HEK293 (cell line): ENCODE results near the gene NEDD1.

Source experiments
- GLI2 ChIP-seq: fragments of 450-650 bp; formaldehyde crosslinking; IDR thresholded peaks from 2 replicates; pipeline ENCODE4; 2017; ENCODE audit warnings: missing biosample characterization, missing genetic modification characterization, low read depth, borderline replicate concordance
- REST ChIP-seq: fragments of 450-650 bp; formaldehyde crosslinking; IDR thresholded peaks from 2 replicates; pipeline ENCODE4 v1.5.1; 2016; ENCODE audit warnings: missing biosample characterization, missing genetic modification characterization
- SP2 ChIP-seq: fragments of 450-650 bp; formaldehyde crosslinking; IDR thresholded peaks from 2 replicates; pipeline ENCODE4 v1.5.1; 2016; ENCODE audit warnings: missing biosample characterization, missing genetic modification characterization
- YY1 ChIP-seq: fragments of 450-650 bp; formaldehyde crosslinking; IDR thresholded peaks from 2 replicates; pipeline ENCODE4 v1.5.1; 2018; ENCODE audit warnings: missing biosample characterization, missing genetic modification characterization
- ZNF274 ChIP-seq, 2 experiments: fragments of 200-500 bp in 1 of 2; fragments of 450-650 bp in 1 of 2; sonication (Bioruptor generic) in 1 of 2; formaldehyde crosslinking in 1 of 2; IDR thresholded peaks; 2 replicates each; pipeline versions ENCODE4 v1.5.1 to v1.6.1; 2014 to 2016; ENCODE audit warnings: borderline replicate concordance in 1 of 2, inconsistent platforms in 1 of 2, low read length in 1 of 2, missing biosample characterization in 1 of 2, missing genetic modification characterization in 1 of 2
- ZNF670 ChIP-seq: fragments of 450-650 bp; formaldehyde crosslinking; IDR thresholded peaks from 2 replicates; pipeline ENCODE4 v1.5.1; 2016; ENCODE audit warnings: missing biosample characterization, missing genetic modification characterization, low read depth
- ZNF792 ChIP-seq: fragments of 450-650 bp; formaldehyde crosslinking; IDR thresholded peaks from 2 replicates; pipeline ENCODE4 v1.5.1; 2016; ENCODE audit warnings: missing biosample characterization, missing genetic modification characterization
- TF ChIP-seq, protein P1 (sequence below): fragments of 450-650 bp; formaldehyde crosslinking; IDR thresholded peaks from 2 replicates; pipeline ENCODE4 v1.5.1; 2016; ENCODE audit warnings: missing biosample characterization, missing genetic modification characterization

DNA sequence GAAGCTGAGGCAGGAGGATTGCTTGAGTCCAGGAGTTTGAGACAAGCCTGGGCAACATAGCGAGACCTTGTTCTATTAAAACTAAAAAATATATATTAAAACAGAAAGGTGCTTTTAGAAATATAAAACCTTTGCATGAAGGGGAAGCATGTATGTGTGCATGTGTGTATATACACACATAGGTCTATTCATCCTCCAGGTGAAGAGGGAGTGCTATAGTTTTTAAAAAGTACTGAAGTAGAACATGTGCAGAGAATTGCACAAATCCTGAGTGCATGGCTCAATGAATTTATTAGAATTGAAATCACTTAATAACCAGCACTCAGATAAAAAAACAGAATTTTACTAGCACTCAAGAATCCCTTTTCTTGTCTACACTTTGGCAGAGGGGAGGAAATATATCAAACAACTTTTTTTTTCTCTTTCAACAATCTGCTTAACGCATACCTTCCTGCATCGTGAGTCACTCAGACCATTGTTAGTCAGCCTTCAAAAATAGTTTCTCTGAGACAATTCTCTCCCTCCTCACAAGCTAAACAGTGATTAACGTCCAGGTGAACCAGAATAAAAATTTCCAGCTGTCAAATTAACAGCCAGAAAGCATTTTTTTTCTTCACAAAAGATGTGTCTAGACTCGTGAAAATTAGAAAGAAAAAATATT lies 17.7 kb upstream of the NEDD1 start:
- TF ChIP-seq ZNF274 (IDR thresholded peaks at IDR 0.05; ENCODE audit: low read length) (no peak), ZNF274 (tag by site-specific recombination; IDR thresholded peaks at IDR 0.05; ENCODE audit: borderline replicate concordance) (no peak), YY1 (tag by site-specific recombination) (no peak), ZNF792 (tag by site-specific recombination) (no peak), GLI2 (tag by site-specific recombination) (no peak), SP2 (tag by site-specific recombination) (no peak), ZNF670 (tag by site-specific recombination) (no peak), REST (tag by site-specific recombination) (no peak)
- TF ChIP-seq, protein P1, sequence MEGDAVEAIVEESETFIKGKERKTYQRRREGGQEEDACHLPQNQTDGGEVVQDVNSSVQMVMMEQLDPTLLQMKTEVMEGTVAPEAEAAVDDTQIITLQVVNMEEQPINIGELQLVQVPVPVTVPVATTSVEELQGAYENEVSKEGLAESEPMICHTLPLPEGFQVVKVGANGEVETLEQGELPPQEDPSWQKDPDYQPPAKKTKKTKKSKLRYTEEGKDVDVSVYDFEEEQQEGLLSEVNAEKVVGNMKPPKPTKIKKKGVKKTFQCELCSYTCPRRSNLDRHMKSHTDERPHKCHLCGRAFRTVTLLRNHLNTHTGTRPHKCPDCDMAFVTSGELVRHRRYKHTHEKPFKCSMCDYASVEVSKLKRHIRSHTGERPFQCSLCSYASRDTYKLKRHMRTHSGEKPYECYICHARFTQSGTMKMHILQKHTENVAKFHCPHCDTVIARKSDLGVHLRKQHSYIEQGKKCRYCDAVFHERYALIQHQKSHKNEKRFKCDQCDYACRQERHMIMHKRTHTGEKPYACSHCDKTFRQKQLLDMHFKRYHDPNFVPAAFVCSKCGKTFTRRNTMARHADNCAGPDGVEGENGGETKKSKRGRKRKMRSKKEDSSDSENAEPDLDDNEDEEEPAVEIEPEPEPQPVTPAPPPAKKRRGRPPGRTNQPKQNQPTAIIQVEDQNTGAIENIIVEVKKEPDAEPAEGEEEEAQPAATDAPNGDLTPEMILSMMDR (tag by site-specific recombination): no peak
